H7 (cell line): Measurements from ENCODE around the gene SEH1L. TPM values are rescaled to one million over a fixed set of nuclear protein-coding genes. Genes with fewer than 3 reads are reported as not detected.
"Not testable (repeated sequence)": the region's sequence is repeated elsewhere in the genome, so short reads cannot be mapped to it uniquely, and the experiment has no call there.

Experiments used
- DNase-seq: peaks from one replicate; pipeline ENCODE4 v3.0.0; 2012
- H3K27me3 ChIP-seq: 2 replicates; pipeline ENCODE4 v1.6.0; 2011; ENCODE audit warnings: mild to moderate bottlenecking, low read length; ENCODE audit not compliant: control insufficient read depth, insufficient read depth
- H3K36me3 ChIP-seq: replicated peaks from 2 replicates; pipeline ENCODE4 v1.5.1; 2011; ENCODE audit warnings: low read length; ENCODE audit not compliant: control insufficient read depth, insufficient read depth
- H3K4me3 ChIP-seq: 2 replicates; pipeline ENCODE4 v1.5.1; 2011; ENCODE audit warnings: low read depth, mild to moderate bottlenecking, control low read depth, low read length, moderate library complexity; ENCODE audit not compliant: insufficient read depth
- total RNA-seq: library from RNA; depleted of rRNA; stranded (reverse); fragments of >200 nt; shearing (Covaris generic); gene quantifications from 2 replicates; pipeline ENCODE4 v1.2.3, GENCODE V29; 2014; rRNA removed

Gene SEH1L, protein sequence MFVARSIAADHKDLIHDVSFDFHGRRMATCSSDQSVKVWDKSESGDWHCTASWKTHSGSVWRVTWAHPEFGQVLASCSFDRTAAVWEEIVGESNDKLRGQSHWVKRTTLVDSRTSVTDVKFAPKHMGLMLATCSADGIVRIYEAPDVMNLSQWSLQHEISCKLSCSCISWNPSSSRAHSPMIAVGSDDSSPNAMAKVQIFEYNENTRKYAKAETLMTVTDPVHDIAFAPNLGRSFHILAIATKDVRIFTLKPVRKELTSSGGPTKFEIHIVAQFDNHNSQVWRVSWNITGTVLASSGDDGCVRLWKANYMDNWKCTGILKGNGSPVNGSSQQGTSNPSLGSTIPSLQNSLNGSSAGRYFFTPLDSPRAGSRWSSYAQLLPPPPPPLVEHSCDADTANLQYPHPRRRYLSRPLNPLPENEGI
- 29.3 and 40.5 TPM in 2 replicates for total RNA-seq

DNA sequence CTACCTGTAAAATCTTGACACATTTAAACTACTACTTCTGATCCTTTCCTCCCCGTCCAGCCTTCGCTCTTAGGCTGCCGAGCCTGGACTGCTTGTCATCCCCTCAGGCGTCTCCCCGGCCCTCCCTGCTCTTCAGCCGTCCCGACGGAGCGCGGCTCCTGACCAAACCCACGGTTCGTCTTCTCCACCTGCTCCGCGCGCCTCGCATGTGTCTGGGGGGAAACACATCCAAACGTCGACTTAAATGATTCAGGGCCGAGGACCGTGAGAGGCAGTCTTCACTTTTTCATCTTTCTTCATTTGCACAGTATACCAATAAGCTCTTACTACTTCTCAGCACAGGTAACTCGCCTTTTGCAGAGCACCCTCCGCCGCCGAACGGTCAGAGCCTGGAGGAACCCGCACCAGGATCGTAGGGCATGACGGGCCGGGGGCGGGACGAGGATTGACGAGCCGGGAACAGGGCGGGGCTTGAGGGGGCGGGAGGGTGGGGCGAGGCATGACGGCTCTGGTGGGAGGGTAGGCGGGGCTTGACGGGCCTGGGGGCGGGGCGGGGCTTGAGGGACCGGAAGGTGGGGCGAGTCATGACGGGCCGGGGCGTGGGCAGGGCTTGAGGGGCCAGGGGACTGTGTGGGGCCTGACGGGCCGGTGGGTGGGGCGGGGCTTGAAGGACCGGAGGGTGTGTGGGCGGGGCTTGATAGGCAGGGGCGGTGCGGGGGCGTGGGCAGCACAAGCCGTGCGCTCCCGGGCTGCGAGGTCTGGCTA, at the start of gene SEH1L:
SEH1L (plus strand) TSS at position 727 of the 765 bp plus-strand sequence. CDS start 111 bp downstream, outside the sequence.
- Histone ChIP-seq H3K27me3 (no peaks in the 10 kb centered on the region), H3K4me3 (peak within 1 kb of the TSS; percentile 74), H3K36me3 (no peaks in the 10 kb centered on the region; the same call in 1 of the 2 replicates)
- DNase-seq = peak; percentile 99

DNA sequence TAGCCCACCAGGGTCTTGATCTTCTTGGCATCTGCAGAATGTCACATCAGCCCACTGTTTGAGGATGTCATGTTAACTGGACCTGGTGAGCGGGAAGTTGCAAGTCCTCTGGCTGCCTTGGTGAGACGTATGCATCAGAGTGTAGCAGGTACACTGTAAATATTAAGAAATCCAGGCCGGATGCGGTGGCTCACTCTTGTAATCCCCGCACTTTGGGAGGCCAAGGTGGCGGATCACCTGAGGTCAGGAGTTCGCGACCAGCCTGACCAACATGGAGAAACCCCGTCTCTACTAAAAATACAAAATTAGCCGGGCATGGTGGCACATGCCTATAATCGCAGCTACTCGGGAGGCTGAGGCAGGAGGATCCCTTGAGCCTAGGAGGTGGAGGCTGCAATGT, 46.6 kb upstream of the SEH1L start:
- DNase-seq, H3K4me3 ChIP-seq, H3K27me3 ChIP-seq, H3K36me3 ChIP-seq: not testable (repeated sequence)

DNA sequence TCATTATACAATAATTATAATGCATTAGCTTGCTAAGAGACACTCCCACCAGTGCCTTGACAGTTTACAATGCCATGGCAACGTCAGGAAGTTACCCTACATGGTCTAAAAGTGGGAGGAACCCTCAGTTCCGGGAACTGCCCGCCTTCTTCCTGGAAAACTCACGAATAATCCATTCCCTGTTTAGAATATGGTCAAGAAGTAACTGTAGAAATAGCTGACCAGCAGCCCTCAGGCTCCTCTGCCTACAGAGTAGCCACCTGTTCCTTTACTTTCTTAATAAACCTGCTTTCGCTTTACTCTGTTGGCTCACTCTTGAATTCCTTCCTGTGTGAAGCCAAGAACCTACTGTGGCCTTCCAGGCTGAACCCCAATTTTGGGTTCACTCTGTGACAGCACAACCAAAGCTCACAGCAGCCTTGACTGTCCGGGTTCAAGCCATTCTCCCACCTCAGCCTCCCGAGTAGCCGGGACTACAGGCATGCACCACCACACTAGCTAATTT, 43.7 kb upstream of the SEH1L start:
- no peaks in the 10 kb centered on the region for H3K36me3 ChIP-seq
- no peaks in the 10 kb centered on the region for H3K27me3 ChIP-seq

DNA sequence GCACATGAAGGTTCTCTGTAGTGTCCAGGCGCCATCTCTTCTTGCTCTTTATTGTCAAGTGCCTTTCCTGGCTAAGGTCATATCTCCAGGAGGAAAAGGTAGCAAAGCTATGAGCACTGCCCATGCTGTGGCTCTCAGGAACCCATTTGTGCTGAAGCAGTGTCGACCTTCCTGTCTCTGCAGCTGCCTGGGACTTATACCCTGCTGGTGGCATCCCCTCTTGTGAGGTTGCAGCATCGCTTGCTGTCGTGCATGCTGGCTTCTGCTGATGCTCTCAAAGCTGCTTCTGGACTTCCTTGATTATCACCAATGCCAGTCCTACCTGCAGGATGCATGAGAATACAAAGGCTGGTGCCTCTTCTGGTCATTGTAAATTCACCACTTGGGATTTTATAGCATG, 41.7 kb upstream of the SEH1L start:
- Histone ChIP-seq H3K36me3 (no peaks in the 10 kb centered on the region), H3K27me3 (no peaks in the 10 kb centered on the region), H3K4me3 (no peak overlapping the region)
- no peak for DNase-seq

More for the DNA sequence above, 43.7 kb upstream of the SEH1L start:
- H3K4me3 ChIP-seq = no peak overlapping the region
- no peak for DNase-seq

DNA sequence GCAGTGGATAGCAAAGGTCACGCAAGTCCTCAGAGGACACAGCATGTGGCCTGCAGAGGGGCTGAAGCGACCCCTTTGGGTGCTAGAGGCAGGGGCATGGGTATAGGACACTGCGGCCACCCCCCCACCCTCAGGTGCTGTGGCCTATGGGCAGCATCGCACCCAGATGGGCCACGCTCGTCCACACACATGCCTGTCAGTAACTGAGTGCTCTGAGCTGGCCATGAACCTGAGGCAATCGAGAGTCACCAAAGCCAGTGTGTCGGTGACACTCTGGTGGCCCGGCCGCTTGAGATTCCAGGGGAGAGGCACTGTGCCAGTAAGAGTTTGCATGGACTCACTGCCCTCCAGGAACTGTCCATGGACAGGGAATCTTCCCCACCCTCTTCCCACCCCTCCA, 41.0 kb upstream of the SEH1L start:
- Histone ChIP-seq H3K27me3 (no peaks in the 10 kb centered on the region), H3K36me3 (no peaks in the 10 kb centered on the region), H3K4me3 (no peak overlapping the region)
- DNase-seq = no peak

DNA sequence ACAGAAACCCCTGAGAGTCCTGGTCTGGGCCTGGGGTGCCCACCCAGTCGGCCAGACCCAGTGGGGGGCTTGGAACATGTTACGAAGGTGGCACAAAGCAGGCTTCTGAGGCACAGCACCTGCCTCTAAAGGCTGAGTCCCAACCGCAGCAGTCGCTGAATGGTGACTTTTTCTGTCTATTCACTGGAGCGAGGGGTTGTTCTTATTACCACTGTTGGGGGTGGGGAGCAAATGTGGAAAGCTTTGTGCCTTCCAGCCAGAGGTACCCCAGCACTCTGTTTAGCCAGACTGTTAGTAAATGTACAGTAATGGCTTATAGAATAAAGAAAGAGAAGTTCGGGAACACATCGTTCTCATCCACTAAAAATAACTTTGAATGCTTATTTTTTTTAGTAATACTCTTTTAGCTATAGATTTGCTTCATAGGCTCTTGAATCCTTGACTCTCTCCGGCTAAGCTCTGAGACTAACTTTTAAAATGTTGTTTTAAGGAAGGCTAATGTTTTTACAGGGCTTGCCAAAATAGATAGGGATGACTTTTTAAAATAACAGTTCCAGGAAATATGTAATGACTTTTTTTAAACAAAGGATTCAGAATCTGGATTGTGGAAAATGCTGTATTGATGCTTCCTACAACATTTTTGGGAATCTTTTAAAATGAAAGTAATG, 40.4 kb upstream of the SEH1L start:
- Histone ChIP-seq H3K36me3 (no peaks in the 10 kb centered on the region), H3K27me3 (no peaks in the 10 kb centered on the region), H3K4me3 (no peak overlapping the region)
- DNase-seq = peak; percentile 27

DNA sequence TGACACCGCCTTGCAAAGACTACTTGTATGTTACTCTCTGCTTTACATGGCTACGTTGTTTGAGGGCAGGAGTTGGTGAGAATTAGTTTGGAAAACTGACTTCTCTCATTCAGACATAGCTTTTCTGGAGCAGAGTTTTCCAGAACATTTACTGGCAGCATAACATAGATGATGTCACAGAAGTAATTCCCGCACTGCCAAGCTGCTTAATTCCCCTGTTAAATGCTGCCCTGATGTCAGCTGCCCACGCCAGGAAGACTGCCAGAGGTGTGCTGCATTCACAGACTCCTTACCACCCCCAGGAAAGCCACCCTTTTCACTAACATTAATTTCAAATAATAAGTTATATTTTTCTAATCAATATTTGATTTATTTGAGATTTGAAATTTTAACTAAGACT, 39.1 kb upstream of the SEH1L start:
- H3K27me3 ChIP-seq = no peaks in the 10 kb centered on the region
- no peak for DNase-seq
- no peak overlapping the region for H3K4me3 ChIP-seq

DNA sequence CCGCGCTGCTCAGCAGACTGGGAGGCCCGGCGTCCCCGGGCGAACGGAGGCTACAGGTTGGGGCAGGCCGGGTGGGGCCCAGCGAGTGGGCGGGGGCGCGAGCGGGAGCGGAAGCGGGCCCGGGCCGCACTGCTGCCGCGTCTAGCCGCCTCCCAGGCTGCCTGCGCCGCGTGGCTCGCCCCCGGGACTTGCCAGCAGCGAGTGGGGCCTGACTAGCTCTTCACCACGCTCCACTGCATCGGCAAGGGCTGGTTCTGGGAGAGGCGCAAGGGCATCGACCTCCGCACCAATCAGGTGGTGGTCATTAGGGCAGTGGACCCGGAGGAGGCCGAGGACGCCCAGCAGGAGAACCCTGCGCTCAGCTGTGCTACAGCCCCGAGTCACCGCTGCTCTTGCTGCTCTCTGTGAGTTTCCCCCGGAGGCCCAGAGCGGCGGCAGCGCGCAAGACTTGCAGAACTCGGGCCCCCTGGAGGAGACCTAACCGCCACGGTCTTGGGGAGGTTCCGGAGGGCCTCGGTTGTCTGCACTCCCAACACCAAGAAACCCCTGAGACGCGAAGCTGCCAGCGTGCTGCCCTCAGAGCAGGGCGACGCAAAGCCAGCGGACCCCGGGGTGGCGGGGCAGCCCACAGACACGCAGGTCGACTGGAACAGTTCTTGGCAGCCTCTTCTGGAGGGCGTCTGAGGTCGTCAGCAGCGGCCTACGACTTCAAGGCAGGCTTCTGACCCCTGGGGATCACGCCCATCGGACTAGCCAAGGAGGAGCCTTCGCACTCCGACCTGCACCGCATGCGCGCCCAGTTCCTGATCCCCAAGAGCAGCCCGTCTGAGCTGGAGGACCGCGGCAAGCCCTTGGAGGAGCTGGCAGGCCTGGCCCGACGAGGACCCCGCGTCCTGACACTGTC, 36.5 kb upstream of the SEH1L start:
- Histone ChIP-seq H3K27me3 (no peaks in the 10 kb centered on the region), H3K4me3 (no peak overlapping the region), H3K36me3 (no peaks in the 10 kb centered on the region)
- peak; percentile 62 for DNase-seq

More for the DNA sequence above, 39.1 kb upstream of the SEH1L start:
- no peaks in the 10 kb centered on the region for H3K36me3 ChIP-seq

DNA sequence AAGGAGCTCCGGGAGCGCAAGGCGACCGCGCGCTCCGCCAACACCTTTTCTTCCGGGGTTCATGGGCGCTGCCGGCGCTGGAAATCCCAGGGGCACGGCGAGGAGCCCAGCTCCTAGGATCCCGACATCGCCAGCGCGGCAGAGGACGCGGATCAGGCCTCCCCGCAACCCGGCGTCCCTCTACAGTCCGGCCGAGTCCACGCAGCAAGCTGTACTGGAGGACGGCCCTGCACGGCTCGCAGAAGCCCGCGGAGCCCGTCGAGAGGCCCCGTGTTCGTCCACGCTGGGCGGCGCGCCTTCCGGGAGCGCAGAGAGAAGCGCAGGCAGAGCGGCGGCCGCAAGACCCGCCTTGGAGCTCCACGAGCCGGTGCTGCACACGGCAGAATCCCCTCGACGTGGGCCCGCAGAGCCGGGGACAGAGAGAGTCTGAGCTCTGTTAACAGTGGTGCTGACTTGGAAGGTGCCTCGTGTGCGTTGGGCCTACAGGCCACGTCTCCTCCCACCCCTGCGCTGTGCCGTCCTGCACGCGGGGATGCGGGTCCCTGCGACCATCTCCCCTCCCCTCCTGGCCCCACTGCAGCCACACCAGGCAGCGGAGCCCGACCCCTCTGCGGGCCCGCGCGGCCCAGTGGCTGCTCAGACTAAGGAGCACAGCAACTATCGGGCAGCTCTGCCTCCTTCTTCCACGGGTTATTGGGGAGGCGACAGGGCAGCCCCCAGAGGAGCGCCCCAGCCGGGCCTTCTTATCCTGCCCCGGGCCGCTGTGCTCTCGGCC, 35.7 kb upstream of the SEH1L start:
- H3K36me3 ChIP-seq = no peaks in the 10 kb centered on the region
- no peaks in the 10 kb centered on the region for H3K27me3 ChIP-seq
- no peak overlapping the region; the same call in 1 of the 2 replicates for H3K4me3 ChIP-seq
- peak; percentile 61 for DNase-seq

DNA sequence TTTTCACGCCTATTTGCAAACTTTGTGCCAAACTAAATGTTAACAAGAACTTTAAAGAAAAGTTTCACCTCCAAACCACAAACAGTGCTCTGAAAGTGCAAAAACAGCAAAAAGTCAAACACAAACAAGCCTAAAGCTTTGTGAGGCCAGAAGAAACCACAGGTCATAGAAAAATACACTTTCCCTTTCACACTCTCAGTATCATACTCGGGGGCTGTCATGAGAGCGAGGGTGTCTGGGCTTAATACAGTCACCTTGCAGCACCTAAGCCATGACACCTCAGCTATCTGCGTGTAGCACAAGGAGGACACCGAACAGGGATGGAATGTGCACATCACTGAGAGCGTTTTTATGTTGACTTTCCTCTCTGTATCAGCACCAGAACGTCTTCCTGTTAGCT, 26.6 kb upstream of the SEH1L start:
- Histone ChIP-seq H3K4me3 (no peak overlapping the region), H3K27me3 (no peaks in the 10 kb centered on the region), H3K36me3 (no peaks in the 10 kb centered on the region)
- no peak for DNase-seq

DNA sequence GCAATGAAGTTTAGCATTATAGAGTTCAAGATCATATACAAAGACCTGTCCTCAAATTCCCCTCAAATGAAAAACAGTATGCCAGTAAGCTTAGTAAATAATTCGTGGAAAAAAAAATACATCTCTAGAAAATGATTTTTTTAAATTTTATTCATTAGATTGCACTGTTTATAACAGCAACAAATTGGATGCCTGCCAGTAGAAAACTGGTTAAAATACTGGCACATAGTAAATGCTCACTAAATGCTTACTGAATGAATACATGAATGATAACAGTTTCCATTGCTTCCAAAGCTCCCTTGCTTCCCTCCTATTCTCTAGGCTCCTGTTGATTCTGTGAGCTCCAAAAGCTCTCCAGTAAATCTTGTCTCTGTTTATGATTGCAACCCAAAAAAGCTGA, 25.5 kb upstream of the SEH1L start:
- Histone ChIP-seq H3K4me3 (no peak overlapping the region), H3K27me3 (no peaks in the 10 kb centered on the region), H3K36me3 (no peaks in the 10 kb centered on the region)
- no peak for DNase-seq

DNA sequence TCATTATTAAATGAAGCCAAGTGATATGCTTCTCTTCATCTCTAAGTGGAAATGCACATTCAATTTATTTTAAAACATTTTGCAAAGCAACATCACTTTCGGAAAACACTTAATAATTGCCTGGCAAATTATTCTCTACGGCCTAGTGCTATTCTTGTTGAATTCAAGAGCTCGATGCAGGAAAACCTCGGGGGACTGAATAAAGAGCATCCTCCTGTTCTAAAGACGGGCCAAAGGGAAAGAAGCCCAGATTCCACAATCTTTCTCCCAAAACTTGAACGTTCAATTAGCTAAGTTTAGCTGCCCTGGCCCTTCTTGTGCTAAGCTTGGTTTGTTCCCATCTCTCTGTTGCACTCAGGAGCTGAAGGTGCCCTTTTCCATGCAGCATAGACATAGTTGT, 23.2 kb upstream of the SEH1L start:
- H3K4me3 ChIP-seq = no peak overlapping the region
- DNase-seq = no peak
- no peaks in the 10 kb centered on the region for H3K27me3 ChIP-seq
- H3K36me3 ChIP-seq = no peaks in the 10 kb centered on the region

DNA sequence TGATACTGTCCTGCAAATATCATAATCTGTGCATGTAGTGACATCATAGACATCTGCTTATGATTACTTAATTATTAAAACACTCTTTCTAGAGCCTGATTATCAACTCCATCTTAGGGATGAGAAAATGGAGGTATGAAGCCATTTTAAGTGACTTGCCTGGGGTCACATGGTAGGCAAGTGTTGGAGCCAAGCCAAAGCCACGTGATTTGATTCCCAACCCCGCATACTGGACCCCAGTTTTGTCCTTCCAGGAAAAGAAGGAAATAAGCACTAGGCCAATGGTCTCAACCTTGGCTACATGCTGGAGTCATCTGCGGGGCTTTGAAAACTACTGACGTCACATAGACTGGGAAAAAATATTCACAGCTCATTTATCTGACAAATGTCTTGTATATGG, 19.6 kb upstream of the SEH1L start:
- no peak for DNase-seq
- H3K36me3 ChIP-seq = no peaks in the 10 kb centered on the region
- no peaks in the 10 kb centered on the region for H3K27me3 ChIP-seq
- no peak overlapping the region for H3K4me3 ChIP-seq
